HG03354 (cell line): Measurements from ENCODE around the gene PRLR.

ENCODE experiments used
- ATAC-seq: cut with Tn5 transposase; IDR thresholded peaks from one replicate; pipeline ENCODE4 v1.9.1; 2021; ENCODE audit warnings: mild to moderate bottlenecking; ENCODE audit not compliant: unreplicated experiment, poor library complexity, severe bottlenecking

Gene PRLR

DNA sequence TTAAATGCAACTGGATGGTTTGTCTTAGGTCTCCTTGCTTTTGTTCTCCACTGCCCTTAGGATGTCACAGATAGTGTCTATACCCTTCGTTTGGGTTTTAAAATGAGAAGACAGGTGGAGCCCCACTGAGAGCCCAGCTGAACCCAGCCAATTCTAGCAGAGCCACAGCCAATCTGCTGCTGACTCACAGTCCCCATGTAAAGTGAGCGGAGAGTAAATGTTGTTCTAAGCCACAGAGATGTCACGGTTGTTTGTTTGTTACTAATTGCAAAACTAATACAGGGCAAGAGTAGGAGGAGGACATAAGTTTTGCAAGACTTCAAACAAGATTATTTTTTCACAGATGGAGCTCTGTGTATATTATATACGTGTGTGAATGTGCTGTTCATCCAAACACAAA lies 132.1 kb downstream of the PRLR start:
- ATAC-seq = peak; percentile 71

- no peak for ATAC-seq
Observed at GRCh38 chr5:35096932-35097331, 133.4 kb downstream of the PRLR start.

- ATAC-seq = no peak
Observed at GRCh38 chr5:35096216-35096615, 134.1 kb downstream of the PRLR start.

DNA sequence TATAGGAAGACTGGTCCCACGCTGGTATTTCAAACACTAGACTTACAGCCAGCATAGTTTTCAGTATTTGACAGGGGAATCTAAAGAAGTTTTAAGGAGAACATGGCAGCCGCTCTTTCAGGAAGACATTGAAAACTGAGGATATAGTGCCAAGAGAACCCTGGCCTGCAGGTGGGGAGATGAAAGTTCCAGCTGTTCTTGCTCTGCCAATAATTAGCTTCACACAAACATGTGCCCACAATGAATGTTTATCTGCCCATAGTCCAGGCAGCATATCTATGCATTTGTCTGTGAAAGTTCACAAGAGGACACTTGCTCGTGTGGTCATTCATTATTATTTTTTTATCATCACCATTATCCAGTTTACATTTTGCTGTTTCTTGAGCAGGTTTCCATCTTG lies 134.9 kb downstream of the PRLR start:
- no peak for ATAC-seq

GRCh38 chr5:35094948-35095347 lies 135.3 kb downstream of the PRLR start:
- ATAC-seq = no peak

GRCh38 chr5:35092703-35093102 lies 137.6 kb downstream of the PRLR start:
- no peak for ATAC-seq

DNA sequence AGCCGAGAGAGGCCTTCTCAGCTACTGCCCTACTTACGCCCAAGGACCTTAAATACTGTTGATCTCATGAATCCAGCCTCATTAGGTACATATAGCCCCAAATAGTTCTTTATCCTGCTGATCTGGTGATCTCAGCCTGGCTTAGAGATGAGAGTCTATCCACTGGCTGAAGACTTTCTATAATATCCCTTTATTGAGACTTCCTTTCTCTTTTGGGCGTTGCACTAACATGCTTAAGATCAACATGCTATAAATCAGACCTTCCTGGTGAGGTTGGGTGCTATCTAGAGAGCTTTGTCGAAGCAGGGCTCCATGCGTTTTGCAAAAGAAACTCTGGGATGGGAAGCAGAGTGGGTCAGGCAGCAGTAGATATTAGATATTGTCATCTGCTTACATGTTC lies 138.6 kb downstream of the PRLR start:
- no peak for ATAC-seq

DNA sequence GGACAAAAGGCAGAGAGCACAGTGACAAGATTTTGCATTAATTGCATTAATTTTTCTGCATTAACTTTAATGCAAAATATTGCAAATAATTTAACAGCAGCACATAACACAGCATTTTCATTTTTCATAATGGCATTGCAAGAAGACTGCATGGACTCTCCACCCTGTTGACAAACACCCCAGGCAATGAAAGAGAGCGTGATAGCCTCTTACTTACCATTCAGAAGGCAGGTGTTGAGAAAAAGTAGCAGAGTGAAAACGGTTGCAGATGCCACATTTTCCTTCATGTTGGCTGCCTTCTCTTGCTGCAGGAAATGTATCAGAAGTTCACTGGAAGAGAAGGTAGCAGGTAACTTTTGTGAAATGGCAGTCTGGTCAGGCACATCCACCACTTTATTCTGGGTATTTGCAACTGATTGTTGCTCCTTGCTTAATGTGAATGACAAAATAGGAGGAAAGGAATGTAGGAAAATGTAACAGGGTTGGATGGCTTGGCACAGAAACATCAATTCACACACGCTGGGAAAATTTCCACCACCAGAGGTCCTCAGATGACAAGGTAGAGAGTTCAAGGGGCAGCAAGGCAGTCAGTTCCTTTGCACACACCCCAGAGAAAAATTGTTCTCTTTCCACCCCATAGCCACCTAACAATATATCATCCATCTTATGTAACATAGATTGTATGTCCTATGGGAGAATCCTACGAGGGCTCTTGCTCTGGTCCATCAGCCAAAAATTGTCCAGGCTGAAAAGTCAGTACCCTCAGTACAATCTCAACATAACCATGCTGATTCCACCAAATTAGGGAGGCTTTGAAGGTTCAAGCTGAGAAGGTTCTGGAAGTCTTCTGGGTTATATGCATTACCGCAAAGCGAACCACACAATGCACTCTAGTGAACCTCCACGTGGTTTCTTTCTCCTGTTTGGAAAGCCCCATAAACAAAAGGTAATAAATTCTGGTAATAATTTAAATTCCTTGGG lies 140.7 kb downstream of the PRLR start:
- peak; percentile 66 for ATAC-seq

GRCh38 chr5:35087991-35088390 lies 142.3 kb downstream of the PRLR start:
- no peak for ATAC-seq

DNA sequence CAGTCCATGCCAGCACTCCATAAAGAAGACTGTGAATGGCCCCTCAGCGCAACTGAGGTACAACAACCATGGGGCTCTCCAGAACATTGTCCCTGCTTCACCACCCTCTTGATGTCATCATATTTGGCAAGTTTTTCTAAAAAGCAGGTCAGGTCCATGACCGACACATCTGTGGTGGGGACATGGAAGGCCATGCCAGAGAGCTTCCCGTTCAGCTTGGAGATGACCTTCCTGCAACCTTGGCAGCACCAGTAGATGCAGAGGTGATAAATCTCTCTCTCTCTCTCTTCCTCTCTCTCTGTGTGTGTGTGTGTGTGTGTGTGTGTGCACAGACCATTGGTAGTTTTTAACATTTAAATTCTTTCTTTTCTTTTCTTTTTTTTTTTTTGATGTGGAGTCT lies 147.1 kb downstream of the PRLR start:
- no peak for ATAC-seq

DNA sequence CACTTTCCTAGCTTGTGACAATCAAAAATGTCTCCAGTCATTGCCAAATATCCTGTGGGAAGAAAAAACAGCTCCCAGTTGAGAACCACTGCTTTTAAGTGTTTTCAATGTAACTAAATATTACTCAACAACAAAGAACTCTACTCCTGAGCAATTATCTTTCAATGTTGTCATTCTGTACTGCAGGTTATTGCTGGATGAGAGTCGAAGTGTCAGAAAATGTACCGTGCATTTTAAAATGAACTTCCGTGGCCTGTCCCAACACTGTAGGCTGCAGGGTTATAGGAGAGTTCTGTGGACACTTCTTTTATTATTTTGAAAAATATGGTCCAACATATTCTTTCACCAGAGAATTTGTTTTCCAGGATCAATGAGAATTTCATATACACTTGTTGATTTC lies 147.8 kb downstream of the PRLR start:
- ATAC-seq = no peak

DNA sequence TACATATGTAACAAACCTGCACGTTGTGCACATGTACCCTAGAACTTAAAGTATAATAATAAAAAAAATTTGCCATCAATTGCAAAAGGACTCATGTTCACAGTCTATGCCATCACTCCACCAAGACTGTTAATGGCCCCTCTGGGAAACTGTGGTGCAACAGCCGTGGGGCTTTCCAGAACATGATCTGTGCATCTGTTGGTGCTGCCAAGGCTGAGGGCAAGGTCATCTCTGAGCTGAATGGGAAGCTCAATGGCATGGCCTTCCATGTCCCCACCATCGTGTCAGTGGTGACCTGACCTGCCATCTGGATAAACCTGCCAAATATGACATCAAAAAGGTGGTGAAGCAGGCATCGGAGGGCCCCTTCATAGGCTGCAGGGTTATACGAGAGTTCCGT lies 149.2 kb downstream of the PRLR start:
- no peak for ATAC-seq

GRCh38 chr5:35073160-35073559 lies 157.1 kb downstream of the PRLR start:
- ATAC-seq = no peak

DNA sequence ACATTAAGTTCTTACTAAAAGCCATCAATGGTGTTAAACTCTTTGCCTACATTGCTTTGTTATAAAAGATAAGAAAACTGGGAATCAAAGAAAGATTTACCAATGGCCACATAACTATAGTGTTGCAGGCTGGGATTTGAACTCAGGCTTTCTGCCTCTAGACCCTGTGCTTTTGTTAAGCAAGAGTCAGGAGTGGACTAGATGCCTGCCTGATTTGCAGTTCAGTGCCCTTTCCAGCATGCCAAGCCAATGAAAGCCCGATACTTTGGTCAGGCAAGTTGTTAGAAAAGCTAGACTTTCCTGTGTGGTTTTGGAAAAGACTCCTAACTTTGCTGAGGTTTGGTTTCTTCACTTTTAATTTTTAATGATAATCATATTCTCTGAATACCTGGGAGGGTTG lies 161.1 kb downstream of the PRLR start:
- no peak for ATAC-seq

- no peak for ATAC-seq
Observed at GRCh38 chr5:35067985-35068384, 162.3 kb downstream of the PRLR start.

DNA sequence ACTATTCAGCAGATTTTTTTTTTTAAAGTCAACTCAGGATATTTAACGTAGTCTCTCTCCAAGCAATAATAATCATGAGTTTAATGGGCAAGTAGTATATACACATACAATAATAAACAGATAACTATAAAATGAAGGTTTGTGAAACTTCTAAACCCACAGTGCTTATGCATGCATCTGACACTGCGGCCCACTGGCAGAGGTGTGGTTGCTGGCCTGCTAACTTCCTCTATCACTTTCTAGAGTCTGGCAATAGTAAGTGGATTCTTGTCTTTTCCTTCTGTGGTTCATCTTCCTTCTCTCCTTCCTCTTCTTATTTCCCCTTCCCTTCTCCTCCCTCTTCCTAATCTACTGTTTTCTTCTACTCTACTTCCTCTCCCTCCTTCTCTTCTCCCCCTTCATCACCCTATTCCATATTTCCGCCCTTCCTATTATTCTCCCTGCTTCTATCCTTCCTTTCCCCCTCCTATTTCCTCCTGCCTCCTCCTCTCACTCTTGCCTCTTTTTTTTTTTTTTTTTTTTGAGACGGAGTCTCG lies 164.0 kb downstream of the PRLR start:
- peak; percentile 92 for ATAC-seq

- ATAC-seq = no peak
Observed at GRCh38 chr5:35063414-35063813, 166.9 kb downstream of the PRLR start.

GRCh38 chr5:35061211-35061770 lies 169.0 kb downstream of the PRLR start:
- ATAC-seq = no peak

DNA sequence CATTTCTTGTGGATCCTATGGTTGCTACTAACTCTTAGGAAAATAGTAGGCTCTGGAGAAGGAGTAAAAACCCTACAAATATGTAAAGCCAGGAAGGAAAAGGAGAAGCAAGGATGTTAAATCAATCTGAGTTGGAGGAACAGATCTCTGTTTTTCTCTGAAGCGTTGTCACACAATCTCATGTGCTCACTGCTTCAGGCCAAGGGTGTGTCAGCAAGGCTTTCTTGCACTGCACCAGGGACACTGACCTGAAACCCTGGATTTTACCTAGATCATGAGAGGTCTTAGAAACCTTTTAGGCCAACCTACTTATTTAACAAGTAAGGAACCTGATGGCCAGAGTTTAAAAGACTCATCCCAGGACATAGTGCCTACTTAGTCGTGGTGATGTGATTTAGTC lies 170.1 kb downstream of the PRLR start:
- no peak for ATAC-seq

DNA sequence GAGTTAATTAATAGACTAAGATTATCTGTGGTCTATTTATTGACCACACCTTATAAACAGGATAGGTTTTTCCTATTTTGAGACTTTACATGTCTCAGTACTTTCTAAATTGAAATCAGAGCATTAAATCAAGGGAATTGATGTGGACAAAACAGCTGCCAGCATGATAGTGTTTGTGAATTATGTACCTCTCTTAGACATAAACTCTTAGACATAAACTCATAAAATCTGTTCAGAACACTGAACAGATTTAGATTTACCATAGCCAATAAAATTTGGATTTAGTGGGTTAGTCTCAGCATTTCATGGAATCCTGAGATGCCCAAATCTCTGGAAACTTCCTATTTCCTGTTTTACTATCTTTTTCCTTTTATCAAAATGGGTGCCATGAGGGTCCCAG lies 171.0 kb downstream of the PRLR start:
- ATAC-seq = no peak

DNA sequence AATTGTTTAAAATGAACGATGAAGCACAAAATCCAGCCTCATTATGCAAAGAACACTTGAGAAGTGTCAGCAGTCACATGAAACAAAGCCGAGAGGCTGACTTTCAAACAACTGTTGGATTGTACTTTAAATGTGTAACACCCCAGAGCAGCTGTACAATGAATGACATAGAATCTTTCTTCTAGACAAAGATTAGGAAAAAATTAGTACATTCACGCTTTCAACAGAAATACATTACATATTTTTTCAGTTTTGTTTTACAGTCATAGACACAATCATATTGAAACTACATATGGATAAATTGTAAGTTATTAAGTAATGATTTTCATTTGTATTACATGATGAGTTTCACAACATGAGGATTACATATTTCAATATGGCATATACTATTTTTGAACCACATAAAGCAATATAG lies 171.9 kb downstream of the PRLR start:
- peak; percentile 92 for ATAC-seq
